Fibroblast of villous mesenchyme (primary cell): ENCODE measurements around the gene LHFPL5. TPM values are rescaled to one million over a fixed set of nuclear protein-coding genes. Genes with fewer than 3 reads are reported as not detected.

Experiments
- DNase-seq: peaks from one replicate; pipeline ENCODE4 v3.0.0-alpha.2; 2010; ENCODE audit warnings: low read depth
- H3K4me3 ChIP-seq: 2 replicates; pipeline ENCODE4 v1.5.1; 2011; ENCODE audit warnings: low read depth, mild to moderate bottlenecking, low read length
- total RNA-seq: library from RNA; depleted of rRNA; stranded (reverse); fragments of >200 nt; gene quantifications from 2 replicates; pipeline ENCODE4 v1.2.3, GENCODE V29; 2012
- TF ChIP-seq, protein P1 (sequence below): IDR thresholded peaks from 2 replicates; pipeline ENCODE4 v1.5.1; 2012; ENCODE audit warnings: low read depth, mild to moderate bottlenecking, low read length; ENCODE audit not compliant: insufficient read depth

The LHFPL5 gene
- total RNA-seq, 1 donor, result not detected

DNA sequence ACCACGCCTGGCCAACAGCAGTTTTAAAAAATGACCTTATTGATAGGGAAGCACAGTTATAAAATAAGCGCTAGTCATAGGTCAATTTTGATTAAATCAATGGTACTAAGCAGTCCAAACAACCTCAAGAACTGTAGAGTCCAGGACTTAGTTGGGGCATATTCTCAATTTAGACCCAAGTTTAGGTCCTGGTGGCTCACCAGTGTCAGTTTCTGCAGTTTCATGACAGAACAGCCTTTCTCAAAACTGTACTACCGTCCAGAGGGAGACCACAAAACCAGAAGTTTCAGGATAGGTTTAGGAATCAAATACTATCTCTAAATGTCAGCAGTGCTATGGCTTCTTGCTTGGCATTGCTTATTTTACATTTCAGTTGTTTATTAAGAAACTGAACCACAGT is 39.1 kb downstream of the LHFPL5 start:
- no peak overlapping the region for H3K4me3 ChIP-seq
- no peak for DNase-seq
- TF ChIP-seq, protein P1, sequence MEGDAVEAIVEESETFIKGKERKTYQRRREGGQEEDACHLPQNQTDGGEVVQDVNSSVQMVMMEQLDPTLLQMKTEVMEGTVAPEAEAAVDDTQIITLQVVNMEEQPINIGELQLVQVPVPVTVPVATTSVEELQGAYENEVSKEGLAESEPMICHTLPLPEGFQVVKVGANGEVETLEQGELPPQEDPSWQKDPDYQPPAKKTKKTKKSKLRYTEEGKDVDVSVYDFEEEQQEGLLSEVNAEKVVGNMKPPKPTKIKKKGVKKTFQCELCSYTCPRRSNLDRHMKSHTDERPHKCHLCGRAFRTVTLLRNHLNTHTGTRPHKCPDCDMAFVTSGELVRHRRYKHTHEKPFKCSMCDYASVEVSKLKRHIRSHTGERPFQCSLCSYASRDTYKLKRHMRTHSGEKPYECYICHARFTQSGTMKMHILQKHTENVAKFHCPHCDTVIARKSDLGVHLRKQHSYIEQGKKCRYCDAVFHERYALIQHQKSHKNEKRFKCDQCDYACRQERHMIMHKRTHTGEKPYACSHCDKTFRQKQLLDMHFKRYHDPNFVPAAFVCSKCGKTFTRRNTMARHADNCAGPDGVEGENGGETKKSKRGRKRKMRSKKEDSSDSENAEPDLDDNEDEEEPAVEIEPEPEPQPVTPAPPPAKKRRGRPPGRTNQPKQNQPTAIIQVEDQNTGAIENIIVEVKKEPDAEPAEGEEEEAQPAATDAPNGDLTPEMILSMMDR, result no peak

DNA sequence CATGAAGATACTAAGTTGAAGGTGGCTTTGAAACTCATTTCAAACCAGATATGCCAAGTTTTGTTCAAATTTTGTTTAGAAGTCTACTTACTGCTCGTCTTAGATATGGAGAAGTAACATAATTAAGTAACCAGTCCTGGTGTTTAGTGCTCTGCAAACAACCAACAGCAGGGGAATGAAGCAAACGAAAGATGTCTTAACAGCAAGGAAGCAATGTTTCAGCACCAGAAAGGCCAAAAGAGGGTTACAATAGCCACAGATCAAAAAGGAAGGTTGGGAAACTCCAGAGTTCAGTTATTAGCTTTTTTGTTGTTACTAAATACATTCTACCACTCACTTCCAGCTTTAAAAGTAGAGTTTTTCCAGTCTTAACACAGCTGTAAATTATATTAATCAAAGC is 45.1 kb downstream of the LHFPL5 start:
- no peak overlapping the region for H3K4me3 ChIP-seq
- DNase-seq, result no peak
- TF ChIP-seq, protein P1, result no peak

DNA sequence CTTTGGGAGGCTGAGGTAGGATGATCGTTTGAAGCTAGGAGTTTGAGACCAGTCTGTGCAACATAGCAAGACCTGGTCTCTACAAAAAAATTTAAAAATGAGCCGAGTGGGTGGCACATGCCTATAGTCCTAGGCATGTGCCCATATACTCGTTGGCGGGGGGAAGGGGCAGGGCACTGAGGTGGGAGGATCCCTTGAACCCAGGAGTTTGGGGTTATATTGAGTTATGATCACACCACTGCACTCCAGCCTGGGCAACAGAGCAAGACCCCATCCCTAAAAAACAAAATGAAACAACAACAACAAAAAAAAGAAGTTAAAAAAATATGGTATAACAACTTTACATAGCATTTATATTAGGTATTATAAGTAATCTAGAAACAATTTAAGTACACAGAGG is 47.8 kb downstream of the LHFPL5 start:
- DNase-seq, result no peak
- TF ChIP-seq, protein P1, result no peak
- H3K4me3 ChIP-seq, result no peak overlapping the region

DNA sequence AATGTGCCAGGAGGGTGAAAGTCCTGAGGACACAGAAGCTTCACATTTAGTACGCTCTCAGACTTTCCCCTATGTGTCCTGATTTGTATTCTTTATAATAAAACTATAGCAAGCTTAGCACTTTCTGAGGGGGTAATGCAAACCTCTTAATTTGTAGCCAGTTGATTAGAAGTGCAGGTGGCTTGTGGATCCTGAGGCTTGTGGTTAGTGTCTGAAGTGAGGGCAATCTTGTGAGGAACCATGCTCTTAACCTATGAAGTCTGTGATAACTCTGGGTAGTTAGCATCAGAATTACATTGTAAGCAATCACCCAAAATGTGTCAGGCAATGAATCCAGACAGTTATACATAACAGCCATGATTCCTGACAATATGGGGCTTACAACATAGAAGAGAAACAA is 51.1 kb downstream of the LHFPL5 start:
- TF ChIP-seq, protein P1, result no peak
- no peak for DNase-seq
- no peak overlapping the region for H3K4me3 ChIP-seq

DNA sequence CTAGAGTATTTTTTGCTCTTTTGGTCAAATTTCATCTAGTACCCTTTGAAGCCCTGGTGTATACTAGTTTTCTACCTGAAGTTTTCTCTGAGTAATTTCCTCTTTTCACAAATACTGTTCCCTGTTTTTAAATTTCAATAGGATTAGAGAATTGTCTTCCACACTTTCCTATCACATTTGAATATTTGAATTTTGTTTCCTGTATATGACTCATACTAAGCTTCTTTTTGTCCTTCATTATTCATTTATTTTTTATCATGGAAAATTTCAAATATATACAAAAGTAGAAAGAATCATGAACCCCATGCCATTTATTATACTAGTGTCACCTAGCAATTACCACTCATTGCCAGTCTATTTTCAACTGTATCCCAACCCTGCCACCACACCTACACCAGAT is 52.7 kb downstream of the LHFPL5 start:
- no peak overlapping the region for H3K4me3 ChIP-seq
- TF ChIP-seq, protein P1, result no peak

DNA sequence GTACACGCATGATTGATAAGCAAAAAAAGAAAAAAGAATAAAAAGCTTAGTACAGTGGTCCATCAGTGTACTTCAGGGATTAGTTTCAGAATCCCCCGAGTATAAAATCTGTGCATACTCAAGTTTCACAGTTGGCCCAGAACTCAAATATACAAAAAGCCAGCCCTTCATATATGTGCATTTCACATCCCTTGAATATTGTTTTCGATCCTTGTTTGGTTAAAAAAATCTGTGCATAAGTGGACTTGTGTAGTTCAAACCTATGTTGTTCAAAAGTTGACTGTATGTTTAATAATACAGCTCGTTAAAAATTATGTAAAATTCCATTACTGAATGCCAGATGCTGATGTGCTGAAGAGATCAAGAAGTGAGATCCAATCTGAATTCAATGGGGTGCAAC is 54.2 kb downstream of the LHFPL5 start:
- no peak overlapping the region for H3K4me3 ChIP-seq
- TF ChIP-seq, protein P1, result no peak
- DNase-seq, result no peak

More for the DNA sequence above, 52.7 kb downstream of the LHFPL5 start:
- no peak for DNase-seq

Other genes with a start within 250 kb of the LHFPL5 start
- 1.3 and 3.2 TPM in 2 replicates for gene FKBP5, start 116.4 kb upstream of the LHFPL5 start, total RNA-seq
- 0.43 TPM in 1 of 2 replicates, not detected in the other for gene ARMC12, start 68.3 kb upstream of the LHFPL5 start, total RNA-seq
- not detected in 2 replicates for gene CLPSL2, start 28.8 kb upstream of the LHFPL5 start, total RNA-seq
- not detected in 2 replicates for gene CLPSL1, start 24.3 kb upstream of the LHFPL5 start, total RNA-seq
- not detected in 2 replicates for gene CLPS, start 8.0 kb upstream of the LHFPL5 start, total RNA-seq
- 49.0 and 61.7 TPM in 2 replicates for gene SRPK1, start 115.7 kb downstream of the LHFPL5 start, total RNA-seq
- gene SLC26A8, start 219.3 kb downstream of the LHFPL5 start, total RNA-seq, result not detected in 2 replicates
- 51.9 and 86.8 TPM in 2 replicates for gene MAPK14, start 222.5 kb downstream of the LHFPL5 start, total RNA-seq